ENCODE results near the gene TRAP1.

Gene TRAP1

GRCh38 chr16:3717235-3718018 is at the start of gene TRAP1:
TSS of gene TRAP1 (minus strand) at chr16:3717524. CDS start at chr16:3717508, 16 bp downstream.
- peak; percentile 95 for DNase-seq (ENCODE audit: low read depth, low spot score)

DNA sequence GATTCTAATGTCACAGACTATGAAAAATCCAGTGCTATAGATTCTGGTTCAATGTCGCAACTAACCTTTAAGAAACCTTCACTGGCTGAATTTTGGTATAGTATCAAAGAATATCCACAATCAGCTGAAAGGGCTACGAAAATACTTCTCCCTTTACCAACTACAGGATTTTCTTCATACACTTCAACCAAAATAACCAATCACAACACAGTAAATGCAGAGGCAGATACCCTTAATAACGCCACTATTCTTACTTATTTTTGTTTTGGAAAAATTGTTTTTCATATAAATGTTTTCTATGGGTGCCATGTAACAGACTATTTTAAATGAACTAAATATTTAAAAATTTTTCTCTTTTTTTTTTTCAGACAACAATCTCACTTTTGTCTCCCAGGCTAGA is 48.9 kb upstream of the TRAP1 start:
- no peak for DNase-seq (ENCODE audit: low read depth, low spot score)

- DNase-seq (ENCODE audit: low read depth, low spot score) = no peak
Measured at GRCh38 chr16:3764409-3764808, 47.1 kb upstream of the TRAP1 start.

DNA sequence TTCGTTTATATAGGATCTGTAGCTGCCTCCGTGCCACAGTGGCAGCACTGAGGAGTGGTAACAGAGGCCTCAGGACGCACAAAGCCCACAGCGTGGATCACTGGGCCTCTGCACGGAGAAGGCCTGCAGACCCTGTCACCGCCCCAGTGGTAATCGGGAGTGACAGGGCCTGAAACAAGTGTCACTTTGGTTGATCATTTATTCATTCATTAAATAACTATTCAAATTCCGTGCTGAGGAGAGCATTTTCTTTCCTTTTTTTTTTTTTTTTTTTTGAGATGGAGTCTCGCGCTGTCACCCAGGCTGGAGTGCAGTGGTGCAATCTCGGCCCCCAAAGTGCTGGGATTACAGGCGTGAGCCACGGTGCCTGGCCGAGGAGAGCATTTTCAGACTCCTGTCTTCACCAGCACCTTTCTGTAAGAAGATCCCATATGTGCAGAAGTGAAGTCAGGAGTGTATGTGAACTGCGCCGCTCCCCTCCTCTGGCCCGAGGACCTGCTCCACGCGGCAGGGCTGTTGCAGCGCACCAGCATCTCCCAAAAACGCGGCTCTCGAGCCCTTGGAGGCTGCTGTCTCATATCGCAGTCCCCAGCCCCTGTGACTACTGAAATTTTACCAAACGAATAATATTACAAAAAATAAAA is 44.9 kb upstream of the TRAP1 start:
- DNase-seq (ENCODE audit: low read depth, low spot score) = no peak

DNA sequence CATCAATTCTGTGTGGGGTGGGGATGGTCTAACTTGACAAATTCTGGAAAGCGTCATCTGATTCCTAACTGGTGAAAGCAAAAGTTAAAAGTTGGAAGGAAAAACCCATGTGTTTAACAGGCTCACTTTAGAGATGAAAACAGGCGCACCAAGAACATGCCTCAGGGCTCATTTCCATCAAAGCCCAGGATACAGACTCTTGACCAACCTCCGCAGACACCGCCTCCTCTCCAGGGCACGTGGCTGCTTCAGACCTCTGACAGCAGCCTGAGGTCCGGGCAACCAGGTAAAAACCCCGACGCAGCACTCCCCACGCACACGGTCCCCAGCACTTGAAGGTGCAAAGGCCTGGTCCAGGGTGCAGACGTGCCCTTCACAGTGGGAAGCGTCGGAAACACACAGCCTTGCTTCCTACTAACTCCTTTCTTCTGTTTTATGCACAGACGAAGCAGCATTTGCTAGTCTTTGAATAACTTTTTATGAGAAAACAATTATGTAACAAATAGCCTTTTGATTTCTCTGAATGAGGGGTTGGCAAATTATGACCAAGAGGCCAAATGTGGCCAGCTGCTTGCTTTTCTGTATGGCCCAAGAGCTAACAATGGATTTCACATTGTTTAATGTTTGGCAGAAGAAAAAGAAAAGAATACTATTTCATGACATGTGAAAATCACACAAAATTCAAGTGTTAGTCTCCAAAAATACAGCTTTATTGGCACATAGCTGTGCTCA is 44.2 kb upstream of the TRAP1 start:
- no peak for DNase-seq (ENCODE audit: low read depth, low spot score)

- no peak for DNase-seq (ENCODE audit: low read depth, low spot score)
Measured at GRCh38 chr16:3760518-3760917, 43.2 kb upstream of the TRAP1 start.

GRCh38 chr16:3759736-3760135 is 42.4 kb upstream of the TRAP1 start:
- DNase-seq (ENCODE audit: low read depth, low spot score) = no peak

DNA sequence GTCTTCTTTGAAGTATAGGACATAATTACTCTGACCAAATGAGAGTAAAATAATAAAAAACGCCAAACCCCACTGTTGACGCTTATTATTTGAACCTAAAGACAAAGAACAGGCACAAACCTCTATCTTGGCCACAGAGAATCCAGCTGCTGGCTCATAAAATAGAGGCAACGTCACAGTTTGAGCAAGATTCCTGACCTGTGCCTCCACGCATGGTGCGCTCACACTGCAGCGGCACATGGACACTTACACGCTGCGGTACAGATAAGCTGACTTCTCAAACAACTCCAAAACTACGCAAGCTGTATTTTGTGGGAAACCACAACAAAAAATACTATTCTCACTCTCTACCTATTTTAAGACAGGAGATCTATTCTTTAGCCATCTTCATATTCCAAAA is 38.8 kb upstream of the TRAP1 start:
- no peak for DNase-seq (ENCODE audit: low read depth, low spot score)

GRCh38 chr16:3755249-3755648 is 37.9 kb upstream of the TRAP1 start:
- no peak for DNase-seq (ENCODE audit: low read depth, low spot score)

DNA sequence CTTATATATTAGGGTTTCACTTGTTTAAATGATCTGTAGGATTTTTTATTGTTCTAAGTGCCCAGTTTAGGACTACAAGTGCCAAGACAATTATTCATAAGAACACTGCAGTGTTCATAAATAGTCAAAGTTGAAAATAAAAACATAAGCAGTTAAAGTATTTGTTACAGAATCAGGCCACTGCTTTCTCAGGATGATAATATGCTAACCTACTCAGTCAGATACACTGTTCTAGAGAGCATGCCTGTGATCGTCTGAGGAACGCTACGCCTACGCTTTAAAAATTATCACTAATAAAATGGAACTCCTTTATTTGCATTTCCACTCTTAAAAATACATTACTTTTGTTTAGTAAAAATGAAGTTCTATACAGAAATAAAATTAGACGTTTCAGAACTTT is 37.4 kb upstream of the TRAP1 start:
- DNase-seq (ENCODE audit: low read depth, low spot score) = no peak

GRCh38 chr16:3754081-3754703 is 36.9 kb upstream of the TRAP1 start:
- peak; percentile 25 for DNase-seq (ENCODE audit: low read depth, low spot score)

GRCh38 chr16:3752984-3753383 is 35.7 kb upstream of the TRAP1 start:
- DNase-seq (ENCODE audit: low read depth, low spot score) = no peak

DNA sequence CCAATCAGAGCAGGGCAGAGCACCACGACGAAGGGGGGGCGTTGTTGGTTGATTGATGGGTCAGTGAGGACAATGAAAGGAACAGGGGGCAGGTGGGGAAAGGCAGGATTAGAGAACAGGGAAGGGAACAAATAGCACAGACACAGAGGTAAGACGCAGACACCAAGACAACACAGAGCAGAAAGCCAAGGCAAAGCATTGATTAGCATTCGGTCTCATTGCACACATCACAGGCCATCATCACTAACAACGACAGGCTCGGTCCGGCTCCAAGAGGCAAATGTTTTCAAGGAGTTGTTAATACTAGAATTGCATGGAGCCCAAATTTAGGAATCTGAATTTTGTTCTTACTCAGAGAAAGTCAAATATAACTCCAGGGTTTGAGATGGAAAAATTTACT is 34.6 kb upstream of the TRAP1 start:
- DNase-seq (ENCODE audit: low read depth, low spot score) = no peak

- DNase-seq (ENCODE audit: low read depth, low spot score) = no peak
Measured at GRCh38 chr16:3748307-3748706, 31.0 kb upstream of the TRAP1 start.

- peak; percentile 91 for DNase-seq (ENCODE audit: low read depth, low spot score)
Measured at GRCh38 chr16:3745751-3746355, 28.5 kb upstream of the TRAP1 start.

GRCh38 chr16:3744018-3744417 is 26.7 kb upstream of the TRAP1 start:
- DNase-seq (ENCODE audit: low read depth, low spot score) = no peak

GRCh38 chr16:3740934-3741333 is 23.6 kb upstream of the TRAP1 start:
- DNase-seq (ENCODE audit: low read depth, low spot score) = no peak

GRCh38 chr16:3740186-3740585 is 22.9 kb upstream of the TRAP1 start:
- DNase-seq (ENCODE audit: low read depth, low spot score) = no peak

GRCh38 chr16:3739636-3740035 is 22.3 kb upstream of the TRAP1 start:
- no peak for DNase-seq (ENCODE audit: low read depth, low spot score)

DNA sequence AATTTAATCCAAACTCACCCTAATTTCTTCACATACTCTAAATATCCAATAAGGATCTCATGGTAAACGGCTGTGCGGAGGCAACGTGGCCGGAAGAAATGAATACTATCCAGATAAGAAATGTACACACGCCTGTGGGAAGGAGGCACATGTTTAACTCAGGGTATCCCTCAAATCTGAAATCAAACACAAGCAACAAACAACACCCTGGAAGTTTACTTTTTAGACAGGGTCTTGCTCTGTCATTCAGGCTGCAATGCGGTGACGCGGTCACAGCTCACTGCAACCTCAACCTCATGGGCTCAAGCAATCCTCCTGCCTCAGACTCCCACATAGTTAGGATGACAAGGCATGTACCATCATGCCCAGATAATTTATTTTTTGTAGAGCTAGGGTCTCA is 21.2 kb upstream of the TRAP1 start:
- DNase-seq (ENCODE audit: low read depth, low spot score) = no peak

DNA sequence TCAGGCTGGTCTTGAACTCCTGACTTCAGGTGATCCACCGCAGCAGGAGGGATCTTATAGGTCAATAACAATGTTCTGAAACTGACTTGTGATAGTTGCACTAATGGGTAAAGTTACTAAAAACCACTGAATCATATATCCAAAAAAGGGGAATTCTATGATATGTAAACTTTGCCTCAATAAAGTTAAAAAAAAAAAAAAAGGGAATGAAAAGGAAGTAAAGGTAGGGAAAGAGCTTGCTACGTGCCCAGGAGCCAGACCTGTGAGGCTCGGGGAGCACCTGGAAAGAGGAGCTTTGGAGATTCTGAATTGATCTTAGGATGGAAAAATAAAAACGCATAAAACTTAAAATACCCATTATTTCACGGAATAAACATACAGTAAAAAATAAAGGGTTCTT is 20.8 kb upstream of the TRAP1 start:
- no peak for DNase-seq (ENCODE audit: low read depth, low spot score)

DNA sequence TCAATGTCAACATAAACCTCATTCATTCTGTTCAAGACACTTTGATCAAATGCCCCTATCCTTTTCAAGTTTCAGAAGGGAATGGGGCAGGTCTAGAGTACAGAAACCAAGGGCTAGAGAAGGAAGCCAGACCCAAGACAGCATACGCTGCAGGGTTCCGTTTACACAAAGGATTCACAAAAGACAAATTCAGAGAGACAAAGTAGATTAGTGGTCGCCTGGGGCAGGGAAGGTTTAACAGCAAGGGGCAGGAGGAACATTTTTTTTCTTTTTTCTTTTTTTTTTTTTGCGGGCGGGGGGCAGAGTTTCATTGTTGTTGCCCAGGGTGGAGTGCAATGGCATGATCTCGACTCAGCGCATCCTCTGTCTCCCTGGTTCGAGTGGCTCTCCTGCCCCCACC is 19.9 kb upstream of the TRAP1 start:
- no peak for DNase-seq (ENCODE audit: low read depth, low spot score)

All from astrocyte of the hippocampus (primary cell).